Measurements from ENCODE around the gene SERTAD3.
"Not testable (repeated sequence)": the region's sequence is repeated elsewhere in the genome, so short reads cannot be mapped to it uniquely, and the experiment has no call there.

The SERTAD3 gene

GRCh38 chr19:40414542-40415535 is 29.3 kb downstream of the SERTAD3 start:
- H3K4me3 Mint-ChIP-seq: no peak overlapping the region
- no peaks in the 10 kb centered on the region for H3K9me3 Mint-ChIP-seq
- no peaks in the 10 kb centered on the region for H3K36me3 Mint-ChIP-seq (ENCODE audit: low read depth)
- no peak for DNase-seq
- H3K4me1 Mint-ChIP-seq (ENCODE audit: low read depth): peaks cover 19% of the 10 kb centered on the region
- H3K27ac Mint-ChIP-seq: no peak overlapping the region
- no peaks in the 10 kb centered on the region for H3K27me3 Mint-ChIP-seq

- H3K4me1 Mint-ChIP-seq (ENCODE audit: low read depth): peaks cover 19% of the 10 kb centered on the region
- no peak within 1 kb of the TSS for H3K27ac Mint-ChIP-seq
- H3K27me3 Mint-ChIP-seq: no peaks in the 10 kb centered on the region
- no peaks in the 10 kb centered on the region for H3K9me3 Mint-ChIP-seq
- no peaks in the 10 kb centered on the region for H3K36me3 Mint-ChIP-seq (ENCODE audit: low read depth)
- no peak within 1 kb of the TSS for H3K4me3 Mint-ChIP-seq
- no peak for DNase-seq
Observed at GRCh38 chr19:40413291-40413845, 30.8 kb downstream of the SERTAD3 start, which contains the start of gene PRX. TSS of gene PRX (minus strand) at chr19:40413378. CDS start at chr19:40407932, 5,446 bp downstream.

DNA sequence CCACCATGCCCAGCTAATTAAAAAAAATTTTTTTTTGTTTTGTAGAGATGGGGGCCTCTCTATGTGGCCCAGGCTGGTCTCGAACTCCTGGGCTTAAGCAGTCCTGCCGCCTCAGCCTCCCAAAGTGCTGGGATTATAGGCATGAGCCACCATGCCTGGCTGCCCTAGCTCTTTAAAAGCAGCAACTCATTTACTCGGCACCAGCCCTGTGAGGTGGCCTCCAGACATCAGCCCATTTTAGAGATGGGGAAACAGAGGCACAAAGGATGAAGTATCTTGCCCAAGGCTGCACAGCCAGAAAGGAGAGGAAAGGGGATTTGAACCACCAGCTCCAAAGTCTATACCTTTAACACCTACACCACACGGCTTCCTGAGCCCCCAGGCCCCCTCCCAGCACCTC is 31.3 kb downstream of the SERTAD3 start:
- H3K27me3 Mint-ChIP-seq: no peaks in the 10 kb centered on the region

GRCh38 chr19:40411958-40412499 is 32.1 kb downstream of the SERTAD3 start:
- DNase-seq: no peak
- Mint-ChIP-seq H3K4me1 (ENCODE audit: low read depth) (peaks cover 18% of the 10 kb centered on the region), H3K27me3 (no peaks in the 10 kb centered on the region), H3K4me3 (no peak overlapping the region), H3K36me3 (ENCODE audit: low read depth) (no peaks in the 10 kb centered on the region), H3K9me3 (no peaks in the 10 kb centered on the region), H3K27ac (no peak overlapping the region)

More for the DNA sequence above, 31.3 kb downstream of the SERTAD3 start:
- DNase-seq: no peak
- Mint-ChIP-seq H3K9me3 (no peaks in the 10 kb centered on the region), H3K27ac (no peak overlapping the region), H3K4me3 (no peak overlapping the region), H3K36me3 (ENCODE audit: low read depth) (no peaks in the 10 kb centered on the region), H3K4me1 (ENCODE audit: low read depth) (peaks cover 21% of the 10 kb centered on the region)

- DNase-seq: no peak
- Mint-ChIP-seq H3K27ac (no peak overlapping the region), H3K9me3 (no peaks in the 10 kb centered on the region), H3K4me3 (no peak overlapping the region), H3K4me1 (ENCODE audit: low read depth) (peaks cover 13% of the 10 kb centered on the region), H3K36me3 (ENCODE audit: low read depth) (no peaks in the 10 kb centered on the region), H3K27me3 (no peaks in the 10 kb centered on the region)
Observed at GRCh38 chr19:40411125-40411842, 32.9 kb downstream of the SERTAD3 start.

DNA sequence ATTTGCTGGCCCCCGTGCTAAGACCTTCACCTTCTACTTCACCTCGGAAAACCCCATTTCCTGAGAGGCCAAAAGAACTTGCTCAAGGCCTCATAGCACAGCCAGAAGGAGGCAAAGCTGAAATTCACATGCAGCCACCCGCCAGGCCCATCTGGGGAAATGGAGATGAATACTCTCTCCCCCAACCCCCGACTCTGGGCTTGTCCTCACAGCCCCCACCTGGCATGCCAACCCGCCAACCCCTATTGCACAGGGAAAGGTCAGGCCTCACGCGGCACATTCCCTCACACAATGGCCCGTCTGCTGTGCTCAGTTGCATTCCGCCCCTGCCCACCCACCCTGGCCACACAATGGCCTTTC is 34.1 kb downstream of the SERTAD3 start:
- peaks cover 11% of the 10 kb centered on the region for H3K4me1 Mint-ChIP-seq (ENCODE audit: low read depth)
- no peak for DNase-seq
- no peaks in the 10 kb centered on the region for H3K27me3 Mint-ChIP-seq
- H3K4me3 Mint-ChIP-seq: no peak overlapping the region
- no peaks in the 10 kb centered on the region for H3K9me3 Mint-ChIP-seq
- no peaks in the 10 kb centered on the region for H3K36me3 Mint-ChIP-seq (ENCODE audit: low read depth)
- no peak overlapping the region for H3K27ac Mint-ChIP-seq

- not testable (repeated sequence) for H3K9me3 Mint-ChIP-seq; H3K4me3 Mint-ChIP-seq; H3K36me3 Mint-ChIP-seq (ENCODE audit: low read depth); H3K27ac Mint-ChIP-seq; DNase-seq; H3K27me3 Mint-ChIP-seq
- peaks cover 11% of the 10 kb centered on the region for H3K4me1 Mint-ChIP-seq (ENCODE audit: low read depth)
Observed at GRCh38 chr19:40408598-40408925, 35.6 kb downstream of the SERTAD3 start.

- no peaks in the 10 kb centered on the region for H3K27me3 Mint-ChIP-seq
- DNase-seq: no peak
- H3K4me1 Mint-ChIP-seq (ENCODE audit: low read depth): peaks cover 14% of the 10 kb centered on the region
- no peak overlapping the region for H3K4me3 Mint-ChIP-seq
- no peaks in the 10 kb centered on the region for H3K36me3 Mint-ChIP-seq (ENCODE audit: low read depth)
- no peak overlapping the region for H3K27ac Mint-ChIP-seq
- no peaks in the 10 kb centered on the region for H3K9me3 Mint-ChIP-seq
Observed at GRCh38 chr19:40407714-40408597, 36.2 kb downstream of the SERTAD3 start.

GRCh38 chr19:40403262-40403984 is 40.7 kb downstream of the SERTAD3 start:
- Mint-ChIP-seq H3K27me3 (no peaks in the 10 kb centered on the region), H3K27ac (peak overlapping the region; percentile 82), H3K36me3 (ENCODE audit: low read depth) (no peaks in the 10 kb centered on the region), H3K4me1 (ENCODE audit: low read depth) (peaks cover 14% of the 10 kb centered on the region), H3K9me3 (no peaks in the 10 kb centered on the region), H3K4me3 (peak overlapping the region; percentile 80)
- DNase-seq: peak; percentile 85

GRCh38 chr19:40400559-40400958 is 43.6 kb downstream of the SERTAD3 start:
- DNase-seq: no peak
- H3K4me3 Mint-ChIP-seq: no peak overlapping the region
- H3K4me1 Mint-ChIP-seq (ENCODE audit: low read depth): peaks cover 8% of the 10 kb centered on the region
- H3K36me3 Mint-ChIP-seq (ENCODE audit: low read depth): no peaks in the 10 kb centered on the region
- no peaks in the 10 kb centered on the region for H3K27me3 Mint-ChIP-seq
- no peaks in the 10 kb centered on the region for H3K9me3 Mint-ChIP-seq
- H3K27ac Mint-ChIP-seq: no peak overlapping the region

GRCh38 chr19:40398417-40399131 is 45.6 kb downstream of the SERTAD3 start:
- Mint-ChIP-seq H3K27me3 (no peaks in the 10 kb centered on the region), H3K4me3 (no peak overlapping the region), H3K9me3 (no peaks in the 10 kb centered on the region), H3K27ac (no peak overlapping the region), H3K4me1 (ENCODE audit: low read depth) (peaks cover 6% of the 10 kb centered on the region), H3K36me3 (ENCODE audit: low read depth) (no peaks in the 10 kb centered on the region)
- peak; percentile 69 for DNase-seq

- DNase-seq: no peak
- Mint-ChIP-seq H3K4me1 (ENCODE audit: low read depth) (peaks cover 1% of the 10 kb centered on the region), H3K9me3 (no peaks in the 10 kb centered on the region), H3K27ac (no peak overlapping the region), H3K4me3 (no peak overlapping the region), H3K36me3 (ENCODE audit: low read depth) (no peaks in the 10 kb centered on the region), H3K27me3 (no peaks in the 10 kb centered on the region)
Observed at GRCh38 chr19:40397568-40397906, 46.6 kb downstream of the SERTAD3 start.
